T47D (cell line): ENCODE data around the gene MSRB3.
A peak's percentile ranks its signal among the peaks of the same experiment; 100 is the strongest.
"Not testable (repeated sequence)": the region's sequence is repeated elsewhere in the genome, so short reads cannot be mapped to it uniquely, and the experiment has no call there.

Source experiments
- DNase-seq, 2 experiments: peaks; one replicate each; pipeline versions ENCODE4 v3.0.0 to v3.0.0-alpha.2; 2011 to 2012; ENCODE audit warnings: low read depth in 1 of 2, low spot score in 1 of 2
- JUND ChIP-seq: IDR thresholded peaks from 2 replicates; pipeline ENCODE4 v1.6.1; 2012; ENCODE audit warnings: low read depth
- in situ Hi-C: cut with HindIII; loops from 2 replicates; pipeline ENCODE4 v1.10.0; 2016; ENCODE audit warnings: low sequenced_read_pairs, low pct_unique_long_range_greater_than_20kb

MSRB3 gene

GRCh38 chr12:65274602-65275272, 3.7 kb upstream of the MSRB3 start:
- in situ Hi-C loops = no loop called here
- no peak for DNase-seq
- TF ChIP-seq JUND = no peak

GRCh38 chr12:65275627-65276026, 2.9 kb upstream of the MSRB3 start:
- DNase-seq = peak in 1 of 2 experiments; percentile 70
- TF ChIP-seq JUND = no peak
- in situ Hi-C loops = no loop called here

- TF ChIP-seq JUND = no peak
- no peak for DNase-seq
- in situ Hi-C loops = no loop called here
These were observed 1.5 kb upstream of the MSRB3 start for GRCh38 chr12:65276916-65277530.

GRCh38 chr12:65277994-65278575, 398 bp upstream of the MSRB3 start:
- in situ Hi-C loops = no loop called here
- no peak for TF ChIP-seq JUND
- DNase-seq = no peak

- DNase-seq = no peak
- in situ Hi-C loops = no loop called here
- no peak for TF ChIP-seq JUND
These were observed 1.1 kb downstream of the MSRB3 start for GRCh38 chr12:65279369-65280112.

GRCh38 chr12:65280306-65280705, 1.8 kb downstream of the MSRB3 start:
- no peak for DNase-seq
- in situ Hi-C loops = no loop called here
- TF ChIP-seq JUND = no peak

GRCh38 chr12:65282840-65283239, 4.4 kb downstream of the MSRB3 start:
- no peak for DNase-seq
- no peak for TF ChIP-seq JUND

GRCh38 chr12:65285532-65285931, 7.0 kb downstream of the MSRB3 start:
- in situ Hi-C loops = not testable (repeated sequence)

More at GRCh38 chr12:65282840-65283239, 4.4 kb downstream of the MSRB3 start:
- in situ Hi-C loops = no loop called here

GRCh38 chr12:65287426-65287825, 8.9 kb downstream of the MSRB3 start:
- in situ Hi-C loops = no loop called here
- DNase-seq = no peak
- TF ChIP-seq JUND = no peak

More at GRCh38 chr12:65285532-65285931, 7.0 kb downstream of the MSRB3 start:
- not testable (repeated sequence) for DNase-seq

- TF ChIP-seq JUND = no peak
- in situ Hi-C loops = no loop called here
- no peak for DNase-seq
These were observed 13.8 kb downstream of the MSRB3 start for GRCh38 chr12:65292241-65292640.

GRCh38 chr12:65293735-65294134, 15.3 kb downstream of the MSRB3 start:
- no peak for DNase-seq
- TF ChIP-seq JUND = no peak
- in situ Hi-C loops = no loop called here

GRCh38 chr12:65294641-65295262, 16.3 kb downstream of the MSRB3 start:
- in situ Hi-C loops = no loop called here
- DNase-seq = no peak
- no peak for TF ChIP-seq JUND
